HepG2 (cell line): ENCODE data around the gene ECM1. TPM values are rescaled to one million over a fixed set of nuclear protein-coding genes. Genes with fewer than 3 reads are reported as not detected.

Experiments
- ARNT ChIP-seq: fragments of 450-650 bp; IDR thresholded peaks from 2 replicates; pipeline ENCODE4 v1.6.1; 2017
- EP300 ChIP-seq, 3 experiments: sonication (generic) in 1 of 3; formaldehyde crosslinking in 1 of 3; IDR thresholded peaks; 2 replicates each; pipeline versions ENCODE4 v1.5.1 to v1.6.1; 2011 to 2020; ENCODE audit warnings: low read depth in 2 of 3, low read length in 2 of 3, borderline replicate concordance in 1 of 3, improper control_type of control experiment in 1 of 3, mild to moderate bottlenecking in 1 of 3, missing genetic modification reagents in 1 of 3, moderate library complexity in 1 of 3
- FOSL1 ChIP-seq: sonication (generic); formaldehyde crosslinking; IDR thresholded peaks from 2 replicates; pipeline ENCODE4 v1.9.0; 2021; ENCODE audit warnings: missing genetic modification reagents, borderline replicate concordance
- FOXC1 ChIP-seq: sonication (generic); formaldehyde crosslinking; IDR thresholded peaks from 2 replicates; pipeline ENCODE4 v1.8.0; 2022; ENCODE audit warnings: mild to moderate bottlenecking, missing genetic modification reagents, borderline replicate concordance
- GTF3A ChIP-seq: sonication (generic); formaldehyde crosslinking; conservative IDR thresholded peaks from 2 replicates; pipeline ENCODE4 v1.4.0; 2020; ENCODE audit warnings: mild to moderate bottlenecking, missing genetic modification reagents
- HDAC1 ChIP-seq: sonication (generic); formaldehyde crosslinking; IDR thresholded peaks from 2 replicates; pipeline ENCODE4 v1.5.1; 2020; ENCODE audit warnings: mild to moderate bottlenecking, missing genetic modification reagents
- HOXA7 ChIP-seq: sonication (generic); formaldehyde crosslinking; IDR thresholded peaks from 2 replicates; pipeline ENCODE4 v1.8.1; 2022; ENCODE audit warnings: mild to moderate bottlenecking, missing genetic modification reagents, moderate library complexity
- MAF1 ChIP-seq: sonication (generic); formaldehyde crosslinking; IDR thresholded peaks from 2 replicates; pipeline ENCODE4 v1.5.0; 2020; ENCODE audit warnings: missing genetic modification reagents, borderline replicate concordance
- MEF2D ChIP-seq: sonication (generic); formaldehyde crosslinking; IDR thresholded peaks from 2 replicates; pipeline ENCODE4 v1.5.1; 2020; ENCODE audit warnings: mild to moderate bottlenecking, missing genetic modification reagents
- MEIS1 ChIP-seq: sonication (generic); formaldehyde crosslinking; IDR thresholded peaks from 2 replicates; pipeline ENCODE4 v1.9.0; 2021; ENCODE audit warnings: mild to moderate bottlenecking, missing genetic modification reagents, moderate library complexity, borderline replicate concordance
- MTERF4 ChIP-seq: sonication (generic); formaldehyde crosslinking; IDR thresholded peaks from 2 replicates; pipeline ENCODE4 v1.8.0; 2023; ENCODE audit warnings: mild to moderate bottlenecking, missing genetic modification reagents
- NBN ChIP-seq: fragments of 450-650 bp; conservative IDR thresholded peaks from 2 replicates; pipeline ENCODE4 v1.6.1; 2017
- NCOA1 ChIP-seq: sonication (generic); formaldehyde crosslinking; IDR thresholded peaks from 2 replicates; pipeline ENCODE4 v1.9.0; 2021; ENCODE audit warnings: missing genetic modification reagents
- NCOA5 ChIP-seq: sonication (generic); formaldehyde crosslinking; IDR thresholded peaks from 2 replicates; pipeline ENCODE4 v1.4.0; 2020; ENCODE audit warnings: missing genetic modification reagents
- PAX8 ChIP-seq: sonication (generic); formaldehyde crosslinking; IDR thresholded peaks from 2 replicates; pipeline ENCODE4 v1.8.0; 2022; ENCODE audit warnings: mild to moderate bottlenecking, missing genetic modification reagents, borderline replicate concordance
- SRSF9 ChIP-seq: fragments of 200-400 bp; formaldehyde crosslinking; IDR thresholded peaks from 2 replicates; pipeline ENCODE4 v1.6.1; 2018; ENCODE audit warnings: borderline replicate concordance, mild to moderate bottlenecking, low read depth, low read length; ENCODE audit not compliant: insufficient read depth, poor library complexity, severe bottlenecking
- ZNF101 ChIP-seq: sonication (generic); formaldehyde crosslinking; IDR thresholded peaks from 2 replicates; pipeline ENCODE4 v1.4.0; 2020; ENCODE audit warnings: mild to moderate bottlenecking, low read depth, missing genetic modification reagents, borderline replicate concordance
- ZNF136 ChIP-seq: sonication (generic); formaldehyde crosslinking; IDR thresholded peaks from 2 replicates; pipeline ENCODE4 v1.8.1; 2022; ENCODE audit warnings: low read depth, mild to moderate bottlenecking, moderate library complexity, missing genetic modification reagents
- ZNF143 ChIP-seq: sonication (generic); formaldehyde crosslinking; IDR thresholded peaks from 2 replicates; pipeline ENCODE4 v1.4.0; 2020; ENCODE audit warnings: missing genetic modification reagents
- ZNF3 ChIP-seq: IDR thresholded peaks from 2 replicates; pipeline ENCODE4 v1.7.0; 2017; ENCODE audit warnings: inconsistent platforms
- ZNF383 ChIP-seq: sonication (generic); formaldehyde crosslinking; IDR thresholded peaks from 2 replicates; pipeline ENCODE4 v1.4.0; 2020; ENCODE audit warnings: missing genetic modification reagents, mild to moderate bottlenecking, borderline replicate concordance
- ZNF543 ChIP-seq: sonication (generic); formaldehyde crosslinking; IDR thresholded peaks from 2 replicates; pipeline ENCODE4 v1.4.0; 2020; ENCODE audit warnings: mild to moderate bottlenecking, missing genetic modification reagents
- ZNF547 ChIP-seq: sonication (generic); formaldehyde crosslinking; IDR thresholded peaks from 2 replicates; pipeline ENCODE4 v1.5.1; 2020; ENCODE audit warnings: mild to moderate bottlenecking, missing genetic modification reagents
- ZNF747 ChIP-seq: sonication (generic); formaldehyde crosslinking; IDR thresholded peaks from 2 replicates; pipeline ENCODE4 v1.8.1; 2023; ENCODE audit warnings: missing genetic modification reagents, mild to moderate bottlenecking, borderline replicate concordance
- polyA plus RNA-seq, 8 experiments: library from polyadenylated mRNA; depleted of rRNA in 3 of 8; stranded (reverse) in 7 of 8; unstranded in 1 of 8; fragments of >200 nt; fragmentation: Illumina TruSeq in 4 of 8; extraction: Trizol in 4 of 8; gene quantifications; 2 replicates each; pipeline versions ENCODE4 v1.2.1 to v1.2.3, GENCODE V29; 2011 to 2016; ENCODE audit warnings: low read depth in 4 of 8, missing spikeins in 1 of 8, mixed read lengths in 1 of 8; ENCODE audit not compliant: insufficient read depth in 1 of 8
- total RNA-seq, 5 experiments: library from RNA; depleted of rRNA; stranded (reverse); fragments of >200 nt; fragmentation: Illumina TruSeq; extraction: Trizol; gene quantifications; 2 replicates each; pipeline ENCODE4 v1.2.3, GENCODE V29; 2016; ENCODE audit warnings: low read depth in 1 of 5
- TF ChIP-seq, protein P1 (sequence below): sonication (generic); formaldehyde crosslinking; IDR thresholded peaks from 2 replicates; pipeline ENCODE4 v1.4.0; 2020; ENCODE audit warnings: mild to moderate bottlenecking, missing genetic modification reagents
- TF ChIP-seq, protein P2 (sequence below): sonication (generic); formaldehyde crosslinking; IDR thresholded peaks from 2 replicates; pipeline ENCODE4 v1.4.0; 2020; ENCODE audit warnings: missing genetic modification reagents, low read depth, mild to moderate bottlenecking, borderline replicate concordance
- TF ChIP-seq, protein P3 (sequence below): sonication (generic); formaldehyde crosslinking; IDR thresholded peaks from 2 replicates; pipeline ENCODE4 v1.8.0; 2022; ENCODE audit warnings: missing genetic modification reagents, mild to moderate bottlenecking, moderate library complexity, borderline replicate concordance

ECM1 gene
- total and polyA plus RNA-seq, 2 of the 13 experiments (the other 11 are each of a cell fraction or from before 2014, with no cell fraction given), result 0.42 to 1.0 TPM

DNA sequence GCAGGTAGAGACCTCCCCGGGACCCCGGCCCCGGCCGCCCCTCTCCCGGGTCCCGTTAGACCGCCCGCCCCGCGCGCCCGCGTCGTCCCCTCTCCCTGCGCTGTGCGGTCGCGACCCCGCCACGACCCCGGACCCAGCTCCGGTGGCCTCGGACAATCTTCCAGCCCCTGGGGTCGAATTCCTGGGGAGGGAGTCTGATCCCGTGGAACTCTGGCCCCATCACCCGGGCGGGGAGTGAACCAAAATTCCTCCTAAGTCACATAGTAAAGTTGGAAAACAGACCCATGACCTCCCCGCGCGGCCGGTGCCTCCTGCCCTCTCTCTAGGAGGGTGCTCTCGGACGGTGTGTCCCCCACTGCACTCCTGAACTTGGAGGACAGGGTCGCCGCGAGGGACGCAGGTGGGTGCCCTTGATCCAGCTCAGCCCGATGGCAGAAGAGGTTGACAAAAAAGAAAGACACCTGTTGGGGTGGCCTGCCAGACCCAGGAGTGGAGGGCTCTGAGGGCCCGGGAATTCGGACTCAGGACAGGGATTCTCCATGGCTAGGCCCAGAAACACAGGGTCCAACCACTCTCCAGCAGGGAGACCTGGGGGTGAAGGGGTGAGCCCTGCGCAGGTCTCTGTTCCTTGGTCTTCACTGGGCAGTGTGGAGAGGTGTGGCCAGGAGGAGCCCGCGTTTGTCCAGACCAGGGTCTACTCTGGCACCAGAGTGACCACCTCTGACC is 41.8 kb downstream of the ECM1 start (continued):
- TF ChIP-seq PAX8, result no peak
- TF ChIP-seq NCOA5 (CRISPR knock-in tag), result no peak
- TF ChIP-seq ZNF543 (CRISPR knock-in tag), result no peak
- TF ChIP-seq ZNF3 (CRISPR knock-in tag), result no peak
- TF ChIP-seq HOXA7 (CRISPR knock-in tag), result no peak
- TF ChIP-seq, protein P1, sequence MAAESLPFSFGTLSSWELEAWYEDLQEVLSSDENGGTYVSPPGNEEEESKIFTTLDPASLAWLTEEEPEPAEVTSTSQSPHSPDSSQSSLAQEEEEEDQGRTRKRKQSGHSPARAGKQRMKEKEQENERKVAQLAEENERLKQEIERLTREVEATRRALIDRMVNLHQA, result no peak
- TF ChIP-seq ZNF136, result no peak
- TF ChIP-seq MAF1 (CRISPR knock-in tag), result no peak
- TF ChIP-seq MEF2D (CRISPR knock-in tag), result no peak
- no peak for TF ChIP-seq ZNF547
- TF ChIP-seq MEIS1, result no peak
- TF ChIP-seq MTERF4 (CRISPR knock-in tag), result no peak
- TF ChIP-seq NBN, result no peak
- TF ChIP-seq ZNF747 (CRISPR knock-in tag), result no peak
- no peak for TF ChIP-seq ZNF101
- no peak for TF ChIP-seq ZNF383 (CRISPR knock-in tag)
- TF ChIP-seq ARNT, result no peak
- no peak for TF ChIP-seq FOXC1 (CRISPR knock-in tag)
- no peak for TF ChIP-seq EP300 (IDR thresholded peaks at IDR 0.05; ENCODE audit: low read depth in 2 of 2, low read length in 2 of 2)
- no peak for TF ChIP-seq EP300 (CRISPR knock-in tag; IDR thresholded peaks at IDR 0.05; ENCODE audit: borderline replicate concordance)
- TF ChIP-seq, protein P2, sequence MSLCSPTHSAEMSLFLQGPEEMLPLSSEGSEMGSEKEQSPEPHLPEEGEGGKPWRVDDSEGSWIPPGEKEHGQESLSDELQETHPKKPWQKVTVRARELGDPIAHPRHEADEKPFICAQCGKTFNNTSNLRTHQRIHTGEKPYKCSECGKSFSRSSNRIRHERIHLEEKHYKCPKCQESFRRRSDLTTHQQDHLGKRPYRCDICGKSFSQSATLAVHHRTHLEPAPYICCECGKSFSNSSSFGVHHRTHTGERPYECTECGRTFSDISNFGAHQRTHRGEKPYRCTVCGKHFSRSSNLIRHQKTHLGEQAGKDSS, result no peak
- TF ChIP-seq HDAC1 (CRISPR knock-in tag), result peak; percentile 44
- TF ChIP-seq ZNF143 (CRISPR knock-in tag), result no peak
- TF ChIP-seq NCOA1, result no peak
- TF ChIP-seq, protein P3, sequence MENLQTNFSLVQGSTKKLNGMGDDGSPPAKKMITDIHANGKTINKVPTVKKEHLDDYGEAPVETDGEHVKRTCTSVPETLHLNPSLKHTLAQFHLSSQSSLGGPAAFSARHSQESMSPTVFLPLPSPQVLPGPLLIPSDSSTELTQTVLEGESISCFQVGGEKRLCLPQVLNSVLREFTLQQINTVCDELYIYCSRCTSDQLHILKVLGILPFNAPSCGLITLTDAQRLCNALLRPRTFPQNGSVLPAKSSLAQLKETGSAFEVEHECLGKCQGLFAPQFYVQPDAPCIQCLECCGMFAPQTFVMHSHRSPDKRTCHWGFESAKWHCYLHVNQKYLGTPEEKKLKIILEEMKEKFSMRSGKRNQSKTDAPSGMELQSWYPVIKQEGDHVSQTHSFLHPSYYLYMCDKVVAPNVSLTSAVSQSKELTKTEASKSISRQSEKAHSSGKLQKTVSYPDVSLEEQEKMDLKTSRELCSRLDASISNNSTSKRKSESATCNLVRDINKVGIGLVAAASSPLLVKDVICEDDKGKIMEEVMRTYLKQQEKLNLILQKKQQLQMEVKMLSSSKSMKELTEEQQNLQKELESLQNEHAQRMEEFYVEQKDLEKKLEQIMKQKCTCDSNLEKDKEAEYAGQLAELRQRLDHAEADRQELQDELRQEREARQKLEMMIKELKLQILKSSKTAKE (CRISPR knock-in tag), result no peak
- TF ChIP-seq FOSL1 (CRISPR knock-in tag), result no peak; the same call in 1 of the 2 replicates
- no peak for TF ChIP-seq GTF3A
- TF ChIP-seq SRSF9, result no peak
